Glutamatergic neuron (in vitro differentiated cells): ENCODE results near the gene BPIFB4. TPM values are rescaled to one million over a fixed set of nuclear protein-coding genes. Genes with fewer than 3 reads are reported as not detected.

Experiments used
- DNase-seq: peaks from one replicate; pipeline ENCODE4 v3.0.0; 2022
- H3K27ac Mint-ChIP-seq: one replicate; pipeline ENCODE4 v1.8.0; 2020; ENCODE audit warnings: mild to moderate bottlenecking, mixed read lengths, inconsistent platforms; ENCODE audit not compliant: unreplicated experiment
- H3K27me3 Mint-ChIP-seq: one replicate; pipeline ENCODE4 v1.8.0; 2020; ENCODE audit warnings: mild to moderate bottlenecking, moderate library complexity, mixed read lengths, inconsistent platforms; ENCODE audit not compliant: unreplicated experiment
- H3K36me3 Mint-ChIP-seq: one replicate; pipeline ENCODE4 v1.8.0; 2020; ENCODE audit warnings: mild to moderate bottlenecking, mixed read lengths, inconsistent platforms; ENCODE audit not compliant: unreplicated experiment
- H3K4me1 Mint-ChIP-seq: one replicate; pipeline ENCODE4 v1.8.0; 2020; ENCODE audit warnings: mild to moderate bottlenecking, low read depth, mixed read lengths, inconsistent platforms; ENCODE audit not compliant: unreplicated experiment
- H3K4me3 Mint-ChIP-seq: one replicate; pipeline ENCODE4 v1.8.0; 2020; ENCODE audit warnings: mild to moderate bottlenecking, mixed read lengths, inconsistent platforms; ENCODE audit not compliant: unreplicated experiment
- H3K9me3 Mint-ChIP-seq: one replicate; pipeline ENCODE4 v1.8.0; 2020; ENCODE audit warnings: mild to moderate bottlenecking, moderate library complexity, mixed read lengths, inconsistent platforms; ENCODE audit not compliant: unreplicated experiment
- total RNA-seq: library from RNA; stranded (reverse); fragmentation: NEBNext Ultra II Directional; extraction: Animal tissue kit (Norgen Biotek cat#: 25700); gene quantifications from one replicate; pipeline ENCODE4 v1.2.1, GENCODE V29; 2021; ENCODE audit not compliant: unreplicated experiment
- TF ChIP-seq, protein P1 (sequence below): fragments of 200-600 bp; sonication (generic); IDR thresholded peaks from one replicate; pipeline ENCODE4 v1.5.0; 2021; ENCODE audit not compliant: partially characterized antibody, unreplicated experiment

Gene BPIFB4
- total RNA-seq, 1 donor from 2014 or later: not detected

DNA sequence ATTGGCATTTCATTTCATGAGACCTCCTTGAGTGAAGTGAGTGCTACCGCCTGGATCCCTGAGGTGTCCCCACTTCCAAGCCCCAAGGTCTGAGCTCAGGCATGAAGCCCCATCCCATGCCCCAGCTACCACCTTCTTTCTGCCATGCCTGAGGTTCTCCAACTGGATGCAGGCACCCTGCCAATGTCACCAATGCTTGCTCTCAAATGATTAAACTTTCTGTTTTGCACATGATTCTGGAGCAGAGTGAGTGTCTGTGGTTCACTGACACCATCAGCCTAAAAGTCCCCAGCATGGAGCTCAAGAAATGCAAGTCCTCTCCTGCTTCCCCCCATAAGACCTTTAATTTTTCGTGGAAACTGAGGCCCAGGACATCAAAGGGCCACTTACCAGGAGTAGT is 44.8 kb downstream of the BPIFB4 start:
- Mint-ChIP-seq H3K27me3 (peaks cover 10% of the 10 kb centered on the region), H3K4me3 (no peak overlapping the region), H3K36me3 (peaks cover 20% of the 10 kb centered on the region), H3K9me3 (peaks cover 7% of the 10 kb centered on the region), H3K4me1 (peaks cover 2% of the 10 kb centered on the region), H3K27ac (no peak overlapping the region)
- TF ChIP-seq, protein P1, sequence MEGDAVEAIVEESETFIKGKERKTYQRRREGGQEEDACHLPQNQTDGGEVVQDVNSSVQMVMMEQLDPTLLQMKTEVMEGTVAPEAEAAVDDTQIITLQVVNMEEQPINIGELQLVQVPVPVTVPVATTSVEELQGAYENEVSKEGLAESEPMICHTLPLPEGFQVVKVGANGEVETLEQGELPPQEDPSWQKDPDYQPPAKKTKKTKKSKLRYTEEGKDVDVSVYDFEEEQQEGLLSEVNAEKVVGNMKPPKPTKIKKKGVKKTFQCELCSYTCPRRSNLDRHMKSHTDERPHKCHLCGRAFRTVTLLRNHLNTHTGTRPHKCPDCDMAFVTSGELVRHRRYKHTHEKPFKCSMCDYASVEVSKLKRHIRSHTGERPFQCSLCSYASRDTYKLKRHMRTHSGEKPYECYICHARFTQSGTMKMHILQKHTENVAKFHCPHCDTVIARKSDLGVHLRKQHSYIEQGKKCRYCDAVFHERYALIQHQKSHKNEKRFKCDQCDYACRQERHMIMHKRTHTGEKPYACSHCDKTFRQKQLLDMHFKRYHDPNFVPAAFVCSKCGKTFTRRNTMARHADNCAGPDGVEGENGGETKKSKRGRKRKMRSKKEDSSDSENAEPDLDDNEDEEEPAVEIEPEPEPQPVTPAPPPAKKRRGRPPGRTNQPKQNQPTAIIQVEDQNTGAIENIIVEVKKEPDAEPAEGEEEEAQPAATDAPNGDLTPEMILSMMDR: no peak
- no peak for DNase-seq

DNA sequence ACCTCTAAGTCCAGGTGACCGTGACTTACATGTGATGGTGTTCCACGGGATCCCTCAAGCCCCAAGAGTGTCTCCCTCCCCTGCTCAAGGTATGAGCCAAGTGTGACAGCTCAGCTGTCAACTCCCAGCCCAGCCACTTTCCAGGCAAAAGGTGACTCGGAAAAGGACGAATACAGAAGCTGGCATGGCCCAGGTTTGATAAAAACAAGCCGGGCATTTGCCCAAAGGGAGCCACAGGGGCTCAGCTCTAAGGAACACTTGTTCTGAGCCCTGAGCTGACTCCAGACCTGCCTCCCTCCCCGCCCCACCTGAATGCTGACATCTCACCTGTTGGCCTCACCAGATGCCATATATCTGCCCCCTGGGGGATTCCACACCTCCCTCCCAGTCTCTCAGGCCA is 45.6 kb downstream of the BPIFB4 start:
- TF ChIP-seq, protein P1: no peak
- H3K9me3 Mint-ChIP-seq: peaks cover 7% of the 10 kb centered on the region
- no peak overlapping the region for H3K4me3 Mint-ChIP-seq
- H3K27ac Mint-ChIP-seq: no peak overlapping the region
- DNase-seq: no peak
- H3K36me3 Mint-ChIP-seq: peaks cover 20% of the 10 kb centered on the region
- H3K27me3 Mint-ChIP-seq: peaks cover 11% of the 10 kb centered on the region
- H3K4me1 Mint-ChIP-seq: peaks cover 2% of the 10 kb centered on the region

DNA sequence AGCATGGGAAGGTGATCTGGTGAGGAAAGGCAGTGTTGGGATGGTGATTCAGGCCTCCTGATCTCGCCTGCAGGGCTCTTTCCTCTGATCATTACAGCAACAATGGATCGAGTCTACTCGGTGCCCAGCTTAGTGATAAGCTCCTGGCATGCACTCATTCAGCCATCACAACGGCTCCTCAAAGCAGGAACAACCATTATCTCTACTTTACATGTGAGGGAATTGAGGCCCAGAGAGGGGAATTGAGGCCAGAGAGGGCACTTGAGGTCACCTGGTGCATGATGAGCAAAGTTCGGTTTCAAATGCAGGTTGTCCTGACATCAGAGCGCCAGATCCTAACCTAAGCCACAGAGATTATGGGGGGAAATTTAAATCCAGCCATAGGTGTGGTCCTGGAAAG is 46.5 kb downstream of the BPIFB4 start:
- DNase-seq: no peak
- Mint-ChIP-seq H3K27ac (no peak overlapping the region), H3K9me3 (peaks cover 7% of the 10 kb centered on the region), H3K4me1 (peaks cover 2% of the 10 kb centered on the region), H3K27me3 (peaks cover 11% of the 10 kb centered on the region), H3K36me3 (peaks cover 20% of the 10 kb centered on the region), H3K4me3 (no peak overlapping the region)
- TF ChIP-seq, protein P1: no peak

DNA sequence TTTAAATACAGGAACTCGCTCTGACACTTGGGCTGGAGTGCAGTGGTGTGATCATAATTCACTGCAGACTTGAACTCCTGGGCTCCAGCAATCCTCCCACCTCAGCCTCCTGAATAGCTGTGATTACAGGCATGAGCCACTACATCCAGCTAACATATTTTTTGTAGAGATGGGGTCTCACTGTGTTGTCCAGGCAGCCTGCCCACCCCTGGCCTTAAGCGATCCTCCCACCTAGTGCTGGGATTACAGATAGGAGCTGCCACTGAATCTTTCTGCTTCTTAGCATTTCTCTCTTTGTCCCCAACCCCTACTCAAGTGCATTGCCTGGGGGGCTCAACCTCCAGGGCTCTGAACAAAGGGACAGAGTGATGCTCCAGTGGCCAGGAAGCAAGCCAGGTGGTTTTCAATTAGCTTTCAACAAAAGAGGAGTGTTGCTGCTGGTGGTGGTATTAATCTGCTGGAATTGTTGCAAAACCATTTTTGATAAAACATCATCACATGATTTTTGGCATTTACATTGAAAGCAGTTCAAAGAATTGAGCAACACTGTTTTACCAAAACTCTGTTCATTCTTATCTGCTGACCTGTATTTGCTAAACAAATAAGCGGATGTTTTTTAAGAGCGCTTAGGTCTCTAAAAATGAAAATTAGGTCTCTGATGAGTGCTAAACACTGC is 48.1 kb downstream of the BPIFB4 start:
- peaks cover 2% of the 10 kb centered on the region for H3K4me1 Mint-ChIP-seq
- H3K9me3 Mint-ChIP-seq: peaks cover 4% of the 10 kb centered on the region
- H3K27me3 Mint-ChIP-seq: peaks cover 11% of the 10 kb centered on the region
- TF ChIP-seq, protein P1: no peak
- H3K27ac Mint-ChIP-seq: no peak overlapping the region
- no peak for DNase-seq
- H3K4me3 Mint-ChIP-seq: no peak overlapping the region
- peaks cover 12% of the 10 kb centered on the region for H3K36me3 Mint-ChIP-seq

DNA sequence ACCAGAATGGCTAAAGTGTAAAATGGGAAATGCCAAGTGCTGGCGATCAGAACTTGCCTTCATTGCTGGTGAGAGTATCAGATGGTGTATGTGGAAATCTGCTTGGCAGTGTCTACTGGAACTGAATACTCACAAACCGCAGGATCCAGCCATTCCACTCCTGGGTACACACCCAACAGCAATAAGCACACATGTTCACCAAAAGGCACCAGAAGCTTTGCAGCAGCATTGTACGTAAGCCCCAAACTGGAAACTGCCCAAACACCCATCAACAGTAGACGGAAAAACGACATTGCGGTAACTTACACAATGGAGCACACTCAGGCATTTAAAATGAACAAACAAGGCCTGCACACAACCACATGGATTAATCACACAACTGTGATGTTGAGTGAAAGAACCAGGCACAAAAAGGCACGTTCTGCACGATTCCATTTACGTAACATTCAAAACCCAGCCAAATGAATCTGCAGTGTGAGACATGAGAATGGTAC is 51.2 kb downstream of the BPIFB4 start:
- Mint-ChIP-seq H3K27me3 (peaks cover 5% of the 10 kb centered on the region), H3K36me3 (no peaks in the 10 kb centered on the region), H3K4me3 (no peak overlapping the region), H3K4me1 (peaks cover 3% of the 10 kb centered on the region), H3K27ac (no peak overlapping the region), H3K9me3 (peaks cover 5% of the 10 kb centered on the region)
- no peak for DNase-seq
- TF ChIP-seq, protein P1: no peak
